Trophoblast cell (in vitro differentiated cells and primary cell): ENCODE results near the gene GUCD1.

Experiments used
- DNase-seq, 2 donors: peaks; one replicate each; pipeline ENCODE4 v3.0.0-alpha.2; 2016
- H2AFZ ChIP-seq: 2 replicates; pipeline ENCODE4 v1.6.1; 2013; ENCODE audit warnings: low read length, moderate library complexity, mild to moderate bottlenecking; ENCODE audit not compliant: insufficient read depth, poor library complexity
- H2AK5ac ChIP-seq: 2 replicates; pipeline ENCODE4 v1.6.1; 2013; ENCODE audit warnings: mild to moderate bottlenecking, low read length
- H2BK120ac ChIP-seq: 2 replicates; pipeline ENCODE4 v1.6.1; 2013; ENCODE audit warnings: low read length, mild to moderate bottlenecking, moderate library complexity; ENCODE audit not compliant: insufficient read depth, poor library complexity
- H2BK12ac ChIP-seq: 2 replicates; pipeline ENCODE4 v1.6.1; 2013; ENCODE audit warnings: mild to moderate bottlenecking, low read length, moderate library complexity
- H2BK5ac ChIP-seq: 2 replicates; pipeline ENCODE4 v1.6.1; 2013; ENCODE audit warnings: low read length, low read depth, moderate library complexity, mild to moderate bottlenecking; ENCODE audit not compliant: poor library complexity
- H3K14ac ChIP-seq: 2 replicates; pipeline ENCODE4 v1.6.1; 2013; ENCODE audit warnings: mild to moderate bottlenecking, low read length
- H3K18ac ChIP-seq: 2 replicates; pipeline ENCODE4 v1.6.1; 2013; ENCODE audit warnings: mild to moderate bottlenecking, low read length
- H3K23ac ChIP-seq: 2 replicates; pipeline ENCODE4 v1.6.1; 2013; ENCODE audit warnings: low read length
- H3K27ac ChIP-seq: 2 replicates; pipeline ENCODE4 v1.5.1; 2013; ENCODE audit warnings: low read depth, mild to moderate bottlenecking, inconsistent platforms, low read length, moderate library complexity
- H3K27me3 ChIP-seq: 2 replicates; pipeline ENCODE4 v1.6.1; 2013; ENCODE audit warnings: inconsistent platforms, mild to moderate bottlenecking, low read length, moderate library complexity; ENCODE audit not compliant: insufficient read depth
- H3K36me3 ChIP-seq, 2 experiments: 1 replicate in 1 of 2; 2 replicates in 1 of 2; pipeline ENCODE4 v1.6.1; 2013; ENCODE audit warnings: low read length in 2 of 2, mild to moderate bottlenecking in 2 of 2, moderate library complexity in 1 of 2; ENCODE audit not compliant: insufficient read depth in 2 of 2, control insufficient read depth in 1 of 2
- H3K4ac ChIP-seq: 2 replicates; pipeline ENCODE4 v1.6.1; 2013; ENCODE audit warnings: low read depth, mild to moderate bottlenecking, low read length, moderate library complexity
- H3K4me1 ChIP-seq, 2 experiments: 1 replicate in 1 of 2; 2 replicates in 1 of 2; pipeline ENCODE4 v1.6.1; 2013; ENCODE audit warnings: low read length in 2 of 2, mild to moderate bottlenecking in 2 of 2, moderate library complexity in 1 of 2; ENCODE audit not compliant: insufficient read depth in 2 of 2, control insufficient read depth in 1 of 2
- H3K4me2 ChIP-seq: 2 replicates; pipeline ENCODE4 v1.6.1; 2013; ENCODE audit warnings: inconsistent platforms, mild to moderate bottlenecking, low read length, moderate library complexity
- H3K4me3 ChIP-seq: 2 replicates; pipeline ENCODE4 v1.5.1; 2013; ENCODE audit warnings: mild to moderate bottlenecking, low read depth, low read length, inconsistent platforms
- H3K79me1 ChIP-seq: one replicate; pipeline ENCODE4 v1.6.1; 2013; ENCODE audit warnings: low read length
- H3K79me2 ChIP-seq: 2 replicates; pipeline ENCODE4 v1.6.1; 2013; ENCODE audit warnings: low read length, mild to moderate bottlenecking; ENCODE audit not compliant: control insufficient read depth, insufficient read depth, poor library complexity
- H3K9ac ChIP-seq: 2 replicates; pipeline ENCODE4 v1.6.1; 2013; ENCODE audit warnings: mild to moderate bottlenecking, low read length
- H3K9me3 ChIP-seq: 2 replicates; pipeline ENCODE4 v1.6.1; 2013; ENCODE audit warnings: low read depth, mild to moderate bottlenecking, control low read depth, inconsistent platforms, low read length; ENCODE audit not compliant: insufficient read depth
- H4K12ac ChIP-seq: 2 replicates; pipeline ENCODE4 v1.6.1; 2013; ENCODE audit warnings: low read depth, mild to moderate bottlenecking, low read length, moderate library complexity
- H4K8ac ChIP-seq: 2 replicates; pipeline ENCODE4 v1.6.1; 2013; ENCODE audit warnings: low read depth, mild to moderate bottlenecking, low read length, moderate library complexity
- H4K91ac ChIP-seq: one replicate; pipeline ENCODE4 v1.6.1; 2013; ENCODE audit warnings: low read depth, mild to moderate bottlenecking, low read length, moderate library complexity
- WGBS: extraction: QIAGEN DNeasy Blood & Tissue Kit; methylation state at CpG from one replicate; pipeline ENCODE4 v1.1.7; 2013; ENCODE audit warnings: missing lambda C conversion rate; ENCODE audit not compliant: insufficient read length, insufficient coverage; ENCODE audit errors: extremely low coverage; 5-methylcytosine and 5-hydroxymethylcytosine counted together

Gene GUCD1

DNA sequence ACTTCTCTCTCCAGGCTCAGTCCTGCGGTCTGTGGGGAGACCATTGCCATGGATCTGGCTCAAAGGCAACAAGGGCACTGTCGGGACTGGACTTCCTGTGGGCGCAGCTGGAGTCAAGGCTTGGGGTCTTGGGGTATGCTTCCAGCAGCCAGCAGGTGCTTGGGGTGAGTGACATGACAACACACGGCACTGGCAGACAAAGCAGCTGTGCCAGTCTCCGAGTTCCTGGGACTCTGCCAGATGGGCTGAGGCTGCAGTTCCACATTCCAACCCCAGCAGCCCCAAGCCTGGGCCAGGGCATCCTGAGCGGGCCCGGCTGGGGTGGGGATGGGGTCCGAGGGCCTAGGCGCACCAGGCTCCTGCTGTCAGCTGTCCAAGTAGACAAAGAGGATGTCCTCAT, 12.3 kb downstream of the GUCD1 start:
- Histone ChIP-seq H2AFZ (no peak overlapping the region), H3K4me2 (no peak overlapping the region), H3K4me3 (no peak overlapping the region), H3K4ac (no peak overlapping the region), H3K18ac (no peak overlapping the region), H3K27ac (no peak overlapping the region), H2BK120ac (no peak overlapping the region), H3K79me1 (no peaks in the 10 kb centered on the region), H3K27me3 (no peaks in the 10 kb centered on the region), H2BK5ac (no peak overlapping the region), H4K12ac (no peak overlapping the region), H4K8ac (no peak overlapping the region), H3K23ac (no peak overlapping the region), H3K4me1 (no peaks in the 10 kb centered on the region), H3K79me2 (no peaks in the 10 kb centered on the region), H2BK12ac (no peak overlapping the region), H4K91ac (no peak overlapping the region), H2AK5ac (no peak overlapping the region), H3K9me3 (peaks cover 9% of the 10 kb centered on the region), H3K14ac (no peak overlapping the region), H3K36me3 (peaks cover 61 to 71% of the 10 kb centered on the region in 2 experiments), H3K9ac (no peak overlapping the region)
- no CpG with 5 or more reads among the region's 9 CpGs for WGBS
- DNase-seq = no peak

DNA sequence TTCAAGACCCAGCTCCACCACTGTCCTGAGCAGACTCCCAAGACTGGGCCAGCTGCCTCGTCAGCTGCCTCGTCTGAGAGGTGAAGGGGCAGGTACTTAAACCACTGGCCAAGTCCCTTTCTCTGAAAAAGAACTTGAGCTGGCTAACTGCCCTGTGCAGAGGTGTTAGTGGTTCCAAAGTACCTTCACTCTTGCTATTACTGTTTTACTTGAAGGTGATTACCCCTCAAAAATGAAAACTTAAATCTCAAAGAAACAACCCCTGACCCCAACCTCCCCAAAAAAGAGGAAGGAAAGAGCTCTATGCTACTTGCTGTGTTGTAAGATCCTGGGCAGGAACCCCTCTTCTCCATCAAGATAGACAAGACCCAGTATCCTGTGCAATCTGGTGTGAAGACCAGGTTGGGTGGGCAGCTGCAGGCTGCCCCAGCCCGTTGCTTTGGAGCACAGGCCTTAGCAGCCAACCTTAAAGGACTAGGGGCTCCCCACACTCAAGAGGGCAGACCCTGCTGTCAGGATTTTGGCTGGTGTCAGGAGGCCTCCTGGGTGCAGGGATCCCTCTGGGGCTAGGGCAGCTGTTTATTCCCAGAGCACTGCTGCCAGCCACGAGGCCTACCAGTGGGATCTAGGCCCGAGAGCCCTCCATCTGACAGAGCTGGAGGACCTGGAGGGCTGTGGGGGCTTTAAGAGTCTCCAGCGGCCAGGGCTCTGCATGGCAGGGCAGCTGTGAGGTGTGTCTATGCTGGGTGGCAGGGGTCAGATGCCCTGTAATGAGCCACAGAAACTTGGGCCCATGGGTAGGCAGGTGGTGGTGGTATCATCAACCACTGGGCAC, 13.0 kb downstream of the GUCD1 start:
- no peak for DNase-seq
- no peak overlapping the region for H2AK5ac ChIP-seq

DNA sequence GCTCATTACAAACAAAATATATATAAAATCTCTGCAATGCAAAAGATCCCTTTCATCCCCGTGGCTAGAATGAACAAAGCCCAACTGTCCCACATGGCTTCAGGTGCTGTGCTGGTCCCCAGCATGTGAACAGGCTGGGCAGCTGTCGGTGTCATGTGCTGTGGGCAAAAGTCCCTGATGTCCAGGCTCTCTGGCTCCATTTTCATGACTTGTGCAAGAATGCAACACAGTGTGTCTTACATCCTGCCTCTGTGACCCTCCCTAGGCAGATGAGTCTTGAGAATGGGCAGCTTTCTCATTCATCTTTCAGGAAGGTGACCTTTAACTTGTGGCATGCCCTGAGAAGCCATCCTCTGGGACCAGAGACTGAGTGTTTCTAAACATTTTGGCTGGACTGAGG, 14.5 kb downstream of the GUCD1 start:
- Histone ChIP-seq H3K27ac (no peak overlapping the region), H3K9me3 (peaks cover 9% of the 10 kb centered on the region), H4K91ac (no peak overlapping the region), H4K8ac (no peak overlapping the region), H3K36me3 (peaks cover 46 to 55% of the 10 kb centered on the region in 2 experiments), H3K27me3 (no peaks in the 10 kb centered on the region), H2AFZ (no peak overlapping the region), H2AK5ac (no peak overlapping the region), H2BK5ac (no peak overlapping the region), H2BK12ac (no peak overlapping the region), H3K9ac (no peak overlapping the region), H3K79me1 (no peaks in the 10 kb centered on the region), H2BK120ac (no peak overlapping the region), H3K4ac (no peak overlapping the region), H3K4me1 (no peaks in the 10 kb centered on the region), H3K4me3 (no peak overlapping the region), H3K4me2 (no peak overlapping the region), H3K18ac (no peak overlapping the region), H3K79me2 (no peaks in the 10 kb centered on the region), H3K23ac (no peak overlapping the region), H4K12ac (no peak overlapping the region), H3K14ac (no peak overlapping the region)
- WGBS = no CpG with 5 or more reads among the region's 2 CpGs
- no peak for DNase-seq

More for the DNA sequence above, 13.0 kb downstream of the GUCD1 start:
- H3K27ac ChIP-seq = no peak overlapping the region
- no peak overlapping the region for H2BK120ac ChIP-seq
- no peak overlapping the region for H3K14ac ChIP-seq
- H3K4ac ChIP-seq = no peak overlapping the region
- H3K4me3 ChIP-seq = no peak overlapping the region
- H3K4me1 ChIP-seq = no peaks in the 10 kb centered on the region
- no peak overlapping the region for H4K91ac ChIP-seq
- H3K9me3 ChIP-seq = peaks cover 9% of the 10 kb centered on the region
- no peak overlapping the region for H4K8ac ChIP-seq
- no CpG with 5 or more reads among the region's 6 CpGs for WGBS
- H3K23ac ChIP-seq = no peak overlapping the region
- H3K9ac ChIP-seq = no peak overlapping the region
- H3K79me2 ChIP-seq = no peaks in the 10 kb centered on the region
- H2AFZ ChIP-seq = no peak overlapping the region
- no peaks in the 10 kb centered on the region for H3K79me1 ChIP-seq
- H3K4me2 ChIP-seq = no peak overlapping the region
- H3K36me3 ChIP-seq = peaks cover 53 to 63% of the 10 kb centered on the region in 2 experiments
- H2BK12ac ChIP-seq = no peak overlapping the region
- H2BK5ac ChIP-seq = no peak overlapping the region
- H3K18ac ChIP-seq = no peak overlapping the region
- no peaks in the 10 kb centered on the region for H3K27me3 ChIP-seq
- no peak overlapping the region for H4K12ac ChIP-seq

DNA sequence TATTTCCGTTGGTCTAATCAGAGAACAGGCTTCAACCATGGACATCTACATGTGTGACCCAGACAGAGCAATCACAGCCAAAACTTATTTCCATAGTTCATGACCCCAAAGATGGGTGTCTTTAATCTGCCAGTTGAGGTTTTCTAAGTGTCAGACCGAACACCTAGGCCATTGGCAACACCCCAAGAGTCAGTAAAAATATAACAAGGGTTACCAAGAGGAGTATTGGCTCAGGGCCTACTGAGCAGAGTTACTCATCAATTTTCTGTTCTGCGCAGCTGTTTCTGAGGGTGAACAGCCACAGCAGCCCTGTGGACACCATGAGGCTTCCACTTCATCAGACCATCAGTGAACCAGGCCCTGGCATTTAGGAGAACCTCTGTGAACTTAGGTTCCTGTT, 18.8 kb downstream of the GUCD1 start:
- H3K79me1 ChIP-seq = no peaks in the 10 kb centered on the region
- no peaks in the 10 kb centered on the region for H3K27me3 ChIP-seq
- H3K18ac ChIP-seq = no peak overlapping the region
- no peak overlapping the region for H2BK120ac ChIP-seq
- H3K27ac ChIP-seq = no peak overlapping the region
- H2BK12ac ChIP-seq = no peak overlapping the region
- no peak overlapping the region for H2AK5ac ChIP-seq
- peaks cover 11 to 14% of the 10 kb centered on the region in 2 experiments for H3K36me3 ChIP-seq
- peaks cover 3 to 5% of the 10 kb centered on the region in 2 experiments for H3K4me1 ChIP-seq
- no peak overlapping the region for H3K14ac ChIP-seq
- no peaks in the 10 kb centered on the region for H3K79me2 ChIP-seq
- H4K8ac ChIP-seq = no peak overlapping the region
- no peak overlapping the region for H3K23ac ChIP-seq
- H3K9ac ChIP-seq = no peak overlapping the region
- no peak overlapping the region for H4K91ac ChIP-seq
- no peaks in the 10 kb centered on the region for H3K9me3 ChIP-seq
- H3K4ac ChIP-seq = no peak overlapping the region
- no peak overlapping the region for H3K4me3 ChIP-seq
- no peak overlapping the region for H2AFZ ChIP-seq
- no peak for DNase-seq
- WGBS = no CpG with 5 or more reads among the region's 3 CpGs
- no peak overlapping the region for H2BK5ac ChIP-seq
- H3K4me2 ChIP-seq = no peak overlapping the region
- H4K12ac ChIP-seq = no peak overlapping the region
